Activated naive CD8-positive, alpha-beta T cell treated with anti-CD3 and anti-CD28 coated beads for 36 hours (primary cell): ENCODE data around the gene ZBTB7C. TPM values are rescaled to one million over a fixed set of nuclear protein-coding genes. Genes with fewer than 3 reads are reported as not detected.
A peak's percentile ranks its signal among the peaks of the same experiment; 100 is the strongest.

Experiments
- DNase-seq: peaks from one replicate; pipeline ENCODE4 v3.0.0; 2021
- H3K27ac Mint-ChIP-seq: one replicate; pipeline ENCODE4 v1.8.0; 2022; ENCODE audit warnings: mild to moderate bottlenecking, moderate library complexity, mixed read lengths
- H3K27me3 Mint-ChIP-seq: one replicate; pipeline ENCODE4 v1.8.0; 2022; ENCODE audit warnings: mild to moderate bottlenecking, mixed read lengths
- H3K36me3 Mint-ChIP-seq: one replicate; pipeline ENCODE4 v1.8.0; 2021; ENCODE audit warnings: mild to moderate bottlenecking, mixed read lengths
- H3K4me1 Mint-ChIP-seq: one replicate; pipeline ENCODE4 v1.8.0; 2021; ENCODE audit warnings: mixed read lengths
- H3K4me3 Mint-ChIP-seq: one replicate; pipeline ENCODE4 v1.8.0; 2022; ENCODE audit warnings: mild to moderate bottlenecking, moderate library complexity, mixed read lengths
- H3K9me3 Mint-ChIP-seq: one replicate; pipeline ENCODE4 v1.8.0; 2022; ENCODE audit warnings: mixed read lengths
- total RNA-seq, 2 experiments: library from RNA; stranded (reverse); gene quantifications; one replicate each; pipeline ENCODE4 v1.2.3, GENCODE V29; 2021

The ZBTB7C gene
- total RNA-seq, 2 experiments from 2014 or later = not detected

DNA sequence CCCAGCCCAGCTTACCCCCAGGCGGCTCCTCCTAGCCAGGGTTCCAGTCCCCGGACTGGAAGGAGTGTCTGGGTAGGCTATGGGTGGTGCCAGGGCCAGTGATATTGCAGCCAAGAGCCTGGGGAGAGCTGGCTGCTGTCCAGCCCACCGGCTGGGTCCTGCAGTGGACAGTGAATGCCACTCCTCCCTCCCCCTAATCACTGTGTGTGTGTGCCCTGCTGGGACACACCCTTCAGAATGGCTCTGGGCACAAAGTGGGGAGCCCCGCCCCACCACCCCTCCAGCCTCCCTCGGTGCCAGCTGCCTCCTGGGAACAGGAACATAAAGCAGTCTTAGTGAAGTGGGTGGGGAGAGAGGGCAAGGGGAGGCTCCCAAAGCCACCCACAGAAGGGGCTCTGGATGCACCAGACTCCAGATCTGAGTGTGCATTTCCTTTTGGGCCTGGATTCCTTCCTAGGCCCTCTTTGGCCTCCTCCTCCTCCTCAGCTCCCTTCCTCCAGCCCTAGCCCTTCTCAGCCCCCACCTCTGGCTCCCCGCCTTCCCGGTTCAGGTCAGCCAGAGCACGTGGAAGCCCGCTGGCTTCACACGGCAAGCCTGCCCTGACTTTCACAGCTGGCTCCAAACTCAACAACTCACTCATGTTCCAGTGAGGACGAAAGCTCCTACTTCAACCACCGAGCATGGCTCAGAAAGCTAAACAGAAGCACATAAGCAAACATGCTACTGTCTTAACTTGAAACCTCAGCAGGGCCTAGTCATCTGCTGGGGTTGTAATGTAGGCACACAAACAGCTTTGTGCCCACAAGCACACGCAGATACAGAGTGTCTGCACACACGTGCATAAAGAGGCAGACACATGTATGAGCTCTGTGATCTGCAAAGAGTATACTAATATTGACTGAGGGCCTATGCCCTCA is 269.5 kb downstream of the ZBTB7C start:
- no peaks in the 10 kb centered on the region for H3K36me3 Mint-ChIP-seq
- H3K9me3 Mint-ChIP-seq = no peaks in the 10 kb centered on the region
- peaks cover 45% of the 10 kb centered on the region for H3K27me3 Mint-ChIP-seq
- no peak overlapping the region for H3K4me3 Mint-ChIP-seq
- H3K27ac Mint-ChIP-seq = no peak overlapping the region
- DNase-seq = no peak
- H3K4me1 Mint-ChIP-seq = peaks cover 9% of the 10 kb centered on the region

DNA sequence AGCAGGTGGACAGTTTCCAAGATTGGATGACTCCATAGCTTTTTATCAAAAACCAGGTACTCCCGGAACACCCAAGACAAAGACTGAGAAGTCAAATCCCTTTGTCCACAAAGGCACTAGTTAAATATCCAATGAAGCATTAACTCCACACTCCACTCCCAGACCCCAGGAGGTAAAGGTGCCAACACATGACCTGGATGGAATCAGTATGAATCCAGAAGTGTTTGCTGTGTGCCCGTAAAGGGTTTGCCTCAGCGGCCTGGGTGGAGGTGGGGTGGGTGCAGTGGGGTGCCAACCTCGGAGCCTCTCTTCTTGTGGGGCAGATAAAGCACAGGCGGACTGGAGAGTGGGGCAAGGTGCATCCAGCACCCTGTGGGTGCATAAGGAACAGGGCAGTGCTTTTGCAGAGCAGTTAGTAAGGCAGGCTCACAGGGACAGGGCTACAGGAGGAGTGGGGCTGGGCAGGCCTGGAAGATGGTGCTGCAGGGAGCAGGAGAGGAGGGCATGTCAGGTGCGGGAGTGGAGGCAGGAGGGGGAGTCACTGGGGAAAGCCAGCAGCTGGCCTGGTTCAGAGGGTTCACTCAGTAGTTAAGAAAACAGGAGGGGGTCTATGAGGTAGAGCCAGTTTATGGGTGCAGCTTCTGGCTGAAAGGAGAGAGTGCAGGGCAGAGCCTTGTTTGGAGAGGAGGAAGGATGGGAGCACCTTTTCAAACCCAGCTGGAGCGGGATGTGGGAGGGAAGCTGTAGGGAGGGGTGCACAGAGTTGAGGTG is 270.3 kb downstream of the ZBTB7C start:
- H3K4me3 Mint-ChIP-seq = no peak overlapping the region
- H3K27me3 Mint-ChIP-seq = peaks cover 52% of the 10 kb centered on the region

DNA sequence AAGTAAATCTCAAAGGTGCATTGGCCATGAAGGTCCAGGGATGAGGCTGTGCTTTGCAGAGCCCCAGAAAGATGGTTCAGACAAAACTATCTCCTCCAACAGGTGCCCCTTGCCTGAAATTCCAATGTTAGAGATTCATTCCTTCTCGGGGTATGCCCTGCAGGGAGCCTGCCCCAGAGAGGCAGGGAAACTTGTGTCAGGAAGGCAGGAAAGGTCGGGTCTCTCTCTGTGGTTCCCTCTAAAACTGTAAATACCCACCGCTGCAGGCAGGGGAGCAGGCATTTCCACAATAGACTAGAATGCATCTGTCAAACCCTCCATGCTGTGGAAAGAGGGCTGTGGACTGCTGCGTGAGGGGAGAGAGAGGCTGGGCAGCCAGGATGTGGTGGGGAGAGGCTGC is 271.0 kb downstream of the ZBTB7C start:
- H3K4me3 Mint-ChIP-seq = no peak overlapping the region
- DNase-seq = no peak
- no peaks in the 10 kb centered on the region for H3K9me3 Mint-ChIP-seq
- peaks cover 58% of the 10 kb centered on the region for H3K27me3 Mint-ChIP-seq
- no peak overlapping the region for H3K27ac Mint-ChIP-seq
- no peaks in the 10 kb centered on the region for H3K36me3 Mint-ChIP-seq
- H3K4me1 Mint-ChIP-seq = peaks cover 12% of the 10 kb centered on the region

More for the DNA sequence above, 270.3 kb downstream of the ZBTB7C start:
- Mint-ChIP-seq H3K4me1 (peaks cover 9% of the 10 kb centered on the region), H3K9me3 (no peaks in the 10 kb centered on the region), H3K36me3 (no peaks in the 10 kb centered on the region), H3K27ac (no peak overlapping the region)
- DNase-seq = no peak

DNA sequence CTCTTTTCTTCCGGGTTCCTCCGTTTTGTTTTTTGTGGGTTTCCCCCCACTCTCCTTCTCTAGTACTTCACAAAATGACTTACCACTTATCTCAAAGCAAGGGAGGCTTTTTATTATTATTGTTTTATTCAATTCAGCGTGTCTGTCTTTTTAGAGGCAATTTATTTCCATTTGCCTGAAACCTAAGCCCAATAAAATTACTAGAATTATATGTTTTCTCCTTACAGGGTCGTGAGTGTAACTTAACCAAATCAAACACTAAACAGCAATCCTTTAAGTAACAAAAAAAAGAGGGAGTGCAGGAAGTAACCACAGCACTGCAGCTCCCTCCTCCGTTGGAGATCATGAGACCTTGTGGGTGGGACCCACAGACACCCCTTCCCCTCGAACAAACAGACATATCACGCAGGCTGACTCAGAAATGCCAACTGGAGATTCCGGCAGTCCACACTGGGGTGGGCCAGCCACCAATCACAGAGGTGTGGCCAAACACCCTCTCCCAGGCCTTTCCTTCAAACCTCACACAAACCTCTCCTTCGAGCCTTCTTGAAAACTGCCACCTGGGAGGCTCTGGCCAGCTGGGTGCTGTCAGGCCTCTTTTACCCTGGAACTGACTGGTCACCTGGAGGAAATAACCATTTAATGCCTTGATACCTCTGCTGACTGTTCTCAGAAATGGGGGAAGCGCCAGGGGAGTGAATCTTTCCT is 271.7 kb downstream of the ZBTB7C start:
- peaks cover 14% of the 10 kb centered on the region for H3K4me1 Mint-ChIP-seq
- H3K27ac Mint-ChIP-seq = no peak overlapping the region
- H3K27me3 Mint-ChIP-seq = peaks cover 65% of the 10 kb centered on the region
- no peaks in the 10 kb centered on the region for H3K9me3 Mint-ChIP-seq
- H3K4me3 Mint-ChIP-seq = peak overlapping the region; percentile 38
- H3K36me3 Mint-ChIP-seq = no peaks in the 10 kb centered on the region
- DNase-seq = no peak

DNA sequence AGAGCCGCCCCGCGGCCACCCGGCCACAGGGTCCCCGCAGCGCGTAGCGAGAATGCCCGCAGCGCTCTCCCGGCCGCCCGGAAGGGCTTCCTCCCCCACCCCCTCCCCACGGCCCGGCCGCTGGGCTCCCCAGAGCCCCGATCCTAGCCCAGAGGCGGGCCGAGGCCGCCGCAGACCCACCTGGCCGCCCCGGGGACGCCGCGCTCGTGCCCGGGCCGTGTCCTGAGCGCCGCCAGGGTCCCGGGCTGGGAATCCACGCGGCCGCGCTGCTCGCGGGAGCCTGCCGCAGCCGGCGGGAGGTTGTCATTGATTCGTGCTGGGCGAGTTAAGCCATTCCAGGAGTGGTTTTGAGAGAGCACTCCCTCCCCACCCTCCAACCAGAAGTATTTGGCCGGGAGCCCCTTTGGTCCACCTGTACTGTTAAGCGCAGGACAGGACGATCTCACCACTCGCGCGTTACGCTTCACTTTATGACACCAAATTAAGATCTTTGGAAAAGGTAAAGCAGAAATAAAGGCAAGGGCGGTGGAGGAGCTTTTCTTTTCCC is 272.3 kb downstream of the ZBTB7C start:
- no peak for DNase-seq
- H3K9me3 Mint-ChIP-seq = no peaks in the 10 kb centered on the region
- no peak overlapping the region for H3K27ac Mint-ChIP-seq
- H3K4me1 Mint-ChIP-seq = peaks cover 14% of the 10 kb centered on the region
- no peaks in the 10 kb centered on the region for H3K36me3 Mint-ChIP-seq
- peaks cover 66% of the 10 kb centered on the region for H3K27me3 Mint-ChIP-seq
- peak overlapping the region; percentile 38 for H3K4me3 Mint-ChIP-seq

DNA sequence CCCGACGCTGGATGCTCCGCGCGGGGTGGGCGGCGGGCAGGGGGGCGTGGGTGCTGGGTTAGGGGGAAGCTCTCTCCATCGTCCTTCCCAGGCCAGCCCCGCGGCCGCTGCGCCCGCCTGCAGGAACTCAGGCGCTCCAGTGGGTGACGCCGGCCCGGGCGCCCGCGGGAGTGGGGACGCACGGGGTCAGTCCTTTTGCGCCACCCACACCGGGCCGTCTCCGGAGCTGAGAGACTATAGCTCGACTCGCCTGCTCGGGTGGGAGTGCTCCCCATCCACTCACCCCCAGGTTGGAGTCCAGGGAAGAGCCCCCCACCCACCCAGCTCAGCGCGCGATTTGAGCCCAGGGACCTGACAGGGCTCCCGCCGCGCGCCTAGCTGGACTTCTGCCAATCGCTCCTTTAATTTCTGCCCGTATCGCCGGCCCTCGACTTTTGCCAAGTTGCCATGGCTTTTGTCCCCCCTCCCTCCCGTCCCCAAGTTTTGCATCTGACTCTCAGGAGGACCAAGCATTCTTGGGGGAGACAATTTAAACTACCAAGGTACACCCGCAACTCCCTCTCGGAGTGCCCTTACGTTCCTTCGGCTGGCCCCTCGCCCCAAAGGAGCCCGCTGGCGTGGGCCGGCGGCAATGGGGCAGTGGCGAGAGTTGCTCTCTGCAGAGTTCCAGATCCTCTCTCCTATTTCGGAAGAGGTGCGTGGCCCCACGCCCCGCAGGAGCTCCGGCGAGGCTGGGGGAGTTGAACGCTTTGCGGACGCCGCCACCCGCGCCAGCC is 272.9 kb downstream of the ZBTB7C start:
- Mint-ChIP-seq H3K4me1 (peaks cover 14% of the 10 kb centered on the region), H3K36me3 (no peaks in the 10 kb centered on the region), H3K9me3 (no peaks in the 10 kb centered on the region), H3K27me3 (peaks cover 66% of the 10 kb centered on the region), H3K4me3 (no peak overlapping the region), H3K27ac (no peak overlapping the region)
- DNase-seq = no peak

DNA sequence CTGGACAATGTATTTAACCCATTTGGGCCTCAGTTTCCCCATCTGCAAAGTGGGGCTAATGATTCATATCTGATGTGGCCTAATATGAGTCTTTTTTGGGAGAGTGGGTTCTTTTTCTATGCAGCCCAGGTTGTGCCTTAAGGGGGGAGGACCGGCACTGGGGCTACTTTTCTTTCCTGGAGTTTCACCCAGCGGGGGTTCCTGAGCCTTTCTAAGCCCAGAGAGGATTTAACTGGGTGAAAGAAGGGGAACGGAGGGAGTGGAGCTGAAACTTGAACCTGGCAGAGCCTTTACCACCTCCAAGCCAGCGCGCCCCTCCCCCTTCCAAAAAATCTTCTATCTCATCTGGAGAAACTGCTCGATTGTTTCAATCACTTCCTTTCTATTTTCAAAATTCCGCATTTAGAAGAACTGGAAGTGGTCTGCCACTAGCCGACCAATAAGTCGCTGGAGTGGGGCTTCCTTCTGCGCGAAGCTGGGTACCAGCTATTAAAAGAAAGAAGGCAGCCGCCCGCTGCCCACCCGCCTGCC is 273.7 kb downstream of the ZBTB7C start:
- H3K9me3 Mint-ChIP-seq = no peaks in the 10 kb centered on the region
- peaks cover 14% of the 10 kb centered on the region for H3K4me1 Mint-ChIP-seq
- peaks cover 64% of the 10 kb centered on the region for H3K27me3 Mint-ChIP-seq
- no peak overlapping the region for H3K27ac Mint-ChIP-seq
- no peak for DNase-seq
- no peaks in the 10 kb centered on the region for H3K36me3 Mint-ChIP-seq
- H3K4me3 Mint-ChIP-seq = no peak overlapping the region

DNA sequence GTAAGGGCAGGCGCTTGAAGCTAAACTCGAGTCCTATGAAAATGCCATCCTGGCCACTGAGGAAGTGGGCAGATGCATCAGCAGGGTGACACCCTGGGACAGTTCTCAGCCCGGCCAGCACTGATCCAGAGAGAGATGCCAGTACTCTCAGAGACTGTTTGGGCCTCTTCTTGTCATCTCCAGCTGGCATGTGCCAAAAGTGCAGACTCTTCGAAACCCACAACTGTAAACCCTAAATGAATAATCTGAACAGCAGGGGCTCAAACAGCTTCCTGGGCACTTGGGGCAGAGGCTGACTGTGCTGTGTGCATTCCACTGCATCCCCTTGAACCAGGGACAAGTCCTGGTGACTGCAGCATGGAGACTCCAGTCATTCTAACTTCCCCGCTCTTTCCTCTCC is 274.6 kb downstream of the ZBTB7C start:
- Mint-ChIP-seq H3K27me3 (peaks cover 69% of the 10 kb centered on the region), H3K27ac (no peak overlapping the region)

DNA sequence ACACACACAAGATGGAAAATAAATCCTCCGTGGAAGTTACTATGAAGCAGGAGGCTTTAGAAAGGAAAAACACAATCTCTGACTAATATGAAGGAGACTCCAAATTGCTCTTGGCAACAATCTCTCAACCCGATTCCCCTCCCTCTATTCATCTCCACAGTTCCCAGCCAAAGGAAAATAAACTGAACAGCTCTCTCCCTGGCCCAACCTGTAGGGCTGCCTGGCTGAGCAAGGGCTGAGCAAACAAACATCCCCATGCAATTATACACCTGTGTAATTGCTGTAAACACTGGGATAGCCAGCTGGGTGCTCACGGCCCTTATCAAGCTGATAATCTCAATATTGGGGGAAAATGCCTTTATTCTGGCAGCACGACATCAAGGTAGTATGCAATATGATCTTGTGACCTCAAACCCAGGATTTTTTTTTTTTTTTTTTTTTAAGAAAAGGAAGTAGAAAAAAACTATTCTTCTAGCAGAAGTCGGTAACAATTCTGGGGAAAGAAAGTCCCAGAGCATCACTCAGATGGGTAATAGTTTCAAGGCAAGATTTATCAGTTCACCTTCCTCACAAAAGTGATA is 275.4 kb downstream of the ZBTB7C start:
- peaks cover 14% of the 10 kb centered on the region for H3K4me1 Mint-ChIP-seq
- peaks cover 64% of the 10 kb centered on the region for H3K27me3 Mint-ChIP-seq

More for the DNA sequence above, 274.6 kb downstream of the ZBTB7C start:
- H3K4me3 Mint-ChIP-seq = no peak overlapping the region
- DNase-seq = no peak
- H3K36me3 Mint-ChIP-seq = no peaks in the 10 kb centered on the region
- H3K4me1 Mint-ChIP-seq = peaks cover 14% of the 10 kb centered on the region
- no peaks in the 10 kb centered on the region for H3K9me3 Mint-ChIP-seq

DNA sequence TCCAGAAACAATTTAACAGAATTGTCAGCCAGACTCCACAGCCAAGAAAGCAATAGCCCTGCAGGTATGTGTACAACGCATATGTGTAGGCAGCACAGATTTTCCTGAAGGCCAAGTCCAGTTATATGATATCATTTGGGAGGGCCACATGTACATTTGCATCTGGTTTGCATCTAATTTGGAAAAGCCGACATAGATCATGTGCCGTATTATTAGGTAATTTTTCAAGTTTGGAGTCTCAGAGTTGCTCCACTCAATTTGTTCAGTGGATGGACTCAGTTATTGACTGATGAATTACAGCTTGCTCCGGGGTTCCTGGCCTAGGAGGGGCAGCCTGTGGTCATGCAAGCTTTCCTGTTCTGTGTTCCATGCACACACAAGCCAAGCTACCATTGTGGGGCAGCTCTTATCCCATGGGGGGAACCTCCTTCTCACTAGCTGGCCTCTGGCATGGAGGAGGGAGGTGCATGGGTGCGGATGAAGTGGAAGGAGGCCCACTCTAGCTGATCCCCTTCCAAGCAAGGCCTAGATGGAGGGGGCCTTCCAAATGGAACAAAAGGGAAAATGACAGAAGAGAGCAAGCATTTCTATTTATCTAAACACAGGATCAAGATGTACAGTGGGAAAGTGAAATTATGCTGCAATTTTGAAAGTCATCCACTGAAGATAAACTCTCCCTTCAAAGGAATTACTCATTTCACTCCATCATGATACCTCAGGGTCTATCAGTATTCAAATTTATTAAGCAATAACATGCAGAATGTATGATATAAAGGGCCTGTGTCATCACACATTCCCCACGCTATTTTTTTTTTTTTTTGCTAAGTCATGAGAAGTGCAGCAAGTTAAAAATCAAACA is 276.2 kb downstream of the ZBTB7C start:
- Mint-ChIP-seq H3K27ac (no peak overlapping the region), H3K4me1 (peaks cover 14% of the 10 kb centered on the region), H3K27me3 (peaks cover 62% of the 10 kb centered on the region), H3K9me3 (no peaks in the 10 kb centered on the region), H3K4me3 (no peak overlapping the region), H3K36me3 (no peaks in the 10 kb centered on the region)
- DNase-seq = no peak

More for the DNA sequence above, 275.4 kb downstream of the ZBTB7C start:
- H3K36me3 Mint-ChIP-seq = no peaks in the 10 kb centered on the region
- no peak overlapping the region for H3K27ac Mint-ChIP-seq
- no peak for DNase-seq
- no peaks in the 10 kb centered on the region for H3K9me3 Mint-ChIP-seq
- no peak overlapping the region for H3K4me3 Mint-ChIP-seq

DNA sequence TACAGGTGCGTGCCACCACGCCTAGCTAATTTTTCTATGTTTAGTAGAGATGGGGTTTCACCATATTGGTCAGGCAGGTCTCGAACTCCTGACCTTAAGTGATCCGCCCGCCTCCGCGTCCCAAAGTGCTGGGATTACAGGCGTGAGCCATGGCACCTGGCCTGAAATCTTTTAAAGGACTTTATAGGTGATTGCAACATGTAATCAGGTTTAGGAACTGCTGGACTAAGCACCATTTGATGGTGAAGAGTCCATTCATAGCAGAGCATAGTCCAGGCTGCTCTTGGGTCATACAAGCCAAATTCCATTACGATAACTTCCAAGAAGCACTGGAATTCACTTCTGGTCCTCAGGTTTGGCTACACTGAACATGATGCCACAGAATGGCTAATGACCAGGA is 278.1 kb downstream of the ZBTB7C start:
- Mint-ChIP-seq H3K27ac (no peak overlapping the region), H3K4me3 (no peak overlapping the region), H3K27me3 (peaks cover 47% of the 10 kb centered on the region), H3K4me1 (peaks cover 5% of the 10 kb centered on the region), H3K36me3 (no peaks in the 10 kb centered on the region), H3K9me3 (no peaks in the 10 kb centered on the region)
- DNase-seq = no peak

DNA sequence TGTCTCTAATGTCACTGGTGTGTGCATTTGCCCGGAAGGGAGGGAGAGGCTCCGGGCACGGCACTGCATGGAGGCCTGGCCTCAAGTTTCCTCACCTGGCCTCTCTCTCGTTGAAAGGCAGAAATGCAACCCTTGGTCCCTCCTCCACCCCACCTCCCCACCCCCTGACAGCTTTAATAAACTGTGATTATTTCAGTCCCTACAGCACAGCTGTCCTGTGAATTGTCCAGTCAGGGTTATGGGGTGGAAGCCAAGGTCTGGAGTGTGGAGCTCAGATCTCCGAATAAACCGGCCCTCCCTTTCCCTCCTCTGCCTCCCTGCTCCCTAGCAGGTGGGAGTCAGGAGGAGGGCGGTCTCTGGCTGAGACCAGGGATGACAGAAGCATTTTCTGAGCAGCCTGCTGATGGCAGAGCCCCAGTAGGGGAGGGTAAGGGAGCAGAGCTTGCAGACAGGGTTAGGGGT is 279.5 kb downstream of the ZBTB7C start:
- Mint-ChIP-seq H3K4me3 (no peak overlapping the region), H3K27me3 (peaks cover 41% of the 10 kb centered on the region), H3K4me1 (peaks cover 10% of the 10 kb centered on the region), H3K36me3 (no peaks in the 10 kb centered on the region), H3K27ac (no peak overlapping the region), H3K9me3 (no peaks in the 10 kb centered on the region)
- DNase-seq = no peak

DNA sequence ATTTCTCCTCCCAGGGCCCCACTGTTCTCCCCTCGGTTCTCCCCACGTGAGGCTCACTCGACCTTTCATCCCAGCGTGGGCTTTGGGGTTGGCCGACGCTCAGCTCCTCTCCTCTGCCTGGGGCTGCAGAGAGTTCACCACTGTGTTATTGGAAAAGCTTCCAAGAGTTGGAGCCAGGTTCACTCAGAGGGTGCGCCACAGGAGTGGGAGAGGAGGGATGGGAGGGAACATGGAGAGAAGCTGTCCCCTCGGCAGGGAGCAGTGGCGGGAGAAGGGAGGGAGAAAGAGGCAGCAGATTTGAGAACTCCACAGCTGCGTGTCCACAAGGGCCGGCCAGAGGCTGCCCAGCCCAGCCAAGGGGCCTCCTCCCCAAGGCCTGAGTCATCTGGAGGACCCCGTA is 281.6 kb downstream of the ZBTB7C start:
- H3K4me3 Mint-ChIP-seq = no peak overlapping the region
- no peak overlapping the region for H3K27ac Mint-ChIP-seq
- DNase-seq = no peak
- no peaks in the 10 kb centered on the region for H3K36me3 Mint-ChIP-seq
- H3K4me1 Mint-ChIP-seq = peaks cover 7% of the 10 kb centered on the region
- peaks cover 26% of the 10 kb centered on the region for H3K27me3 Mint-ChIP-seq
- H3K9me3 Mint-ChIP-seq = no peaks in the 10 kb centered on the region
